H9 (cell line): ENCODE results near the gene LRP10. TPM values are rescaled to one million over a fixed set of nuclear protein-coding genes. Genes with fewer than 3 reads are reported as not detected.

Source experiments
- DNase-seq: peaks from one replicate; pipeline ENCODE4 v3.0.0-alpha.2; 2017
- H2AFZ ChIP-seq: one replicate; pipeline ENCODE4 v1.6.1; 2013; ENCODE audit warnings: mild to moderate bottlenecking, low read length, control low read depth, moderate library complexity
- H2AK5ac ChIP-seq: 2 replicates; pipeline ENCODE4 v1.6.1; 2013; ENCODE audit warnings: low read length, control low read depth, mixed read lengths; ENCODE audit not compliant: insufficient read length
- H2BK120ac ChIP-seq: one replicate; pipeline ENCODE4 v1.6.1; 2013; ENCODE audit warnings: low read depth, mild to moderate bottlenecking, low read length, control low read depth, inconsistent platforms; ENCODE audit not compliant: poor library complexity, severe bottlenecking
- H2BK12ac ChIP-seq: 2 replicates; pipeline ENCODE4 v1.6.1; 2013; ENCODE audit warnings: low read length, control low read depth, mixed read lengths, low read depth; ENCODE audit not compliant: insufficient read length
- H2BK15ac ChIP-seq: 2 replicates; pipeline ENCODE4 v1.6.1; 2013; ENCODE audit warnings: low read depth, low read length, control low read depth
- H2BK20ac ChIP-seq: one replicate; pipeline ENCODE4 v1.6.1; 2013; ENCODE audit warnings: low read depth, mild to moderate bottlenecking, low read length, control low read depth, inconsistent platforms; ENCODE audit not compliant: poor library complexity, severe bottlenecking
- H2BK5ac ChIP-seq: 2 replicates; pipeline ENCODE4 v1.6.1; 2013; ENCODE audit warnings: low read length, control low read depth, mixed read lengths; ENCODE audit not compliant: insufficient read length
- H3K14ac ChIP-seq: 2 replicates; pipeline ENCODE4 v1.6.1; 2013; ENCODE audit warnings: low read length, control low read depth; ENCODE audit not compliant: insufficient read depth
- H3K18ac ChIP-seq: 2 replicates; pipeline ENCODE4 v1.6.1; 2013; ENCODE audit warnings: low read depth, mild to moderate bottlenecking, mixed read lengths, low read length, control low read depth; ENCODE audit not compliant: insufficient read length
- H3K23ac ChIP-seq: 2 replicates; pipeline ENCODE4 v1.6.1; 2013; ENCODE audit warnings: low read length, control low read depth, mixed read lengths, low read depth; ENCODE audit not compliant: insufficient read length
- H3K23me2 ChIP-seq: 2 replicates; pipeline ENCODE4 v1.6.1; 2013; ENCODE audit warnings: low read depth, mild to moderate bottlenecking, mixed read lengths, low read length, control low read depth; ENCODE audit not compliant: insufficient read length, poor library complexity, severe bottlenecking
- H3K27ac ChIP-seq: 2 replicates; pipeline ENCODE4 v1.5.1; 2013; ENCODE audit warnings: low read length, control low read depth, mixed read lengths, low read depth; ENCODE audit not compliant: insufficient read length
- H3K27me3 ChIP-seq: 2 replicates; pipeline ENCODE4 v1.6.1; 2013; ENCODE audit warnings: low read length, control low read depth, inconsistent platforms; ENCODE audit not compliant: insufficient read depth
- H3K4ac ChIP-seq: 2 replicates; pipeline ENCODE4 v1.6.1; 2013; ENCODE audit warnings: low read depth, mild to moderate bottlenecking, control low read depth, inconsistent platforms, low read length, moderate library complexity
- H3K4me1 ChIP-seq: 2 replicates; pipeline ENCODE4 v1.6.1; 2013; ENCODE audit warnings: low read length, control low read depth, inconsistent platforms; ENCODE audit not compliant: insufficient read depth
- H3K4me2 ChIP-seq: 2 replicates; pipeline ENCODE4 v1.6.1; 2013; ENCODE audit warnings: low read length, control low read depth, mixed read lengths; ENCODE audit not compliant: insufficient read length, insufficient read depth
- H3K56ac ChIP-seq: 2 replicates; pipeline ENCODE4 v1.6.1; 2013; ENCODE audit warnings: low read depth, mild to moderate bottlenecking, mixed read lengths, low read length, control low read depth; ENCODE audit not compliant: insufficient read length
- H3K79me1 ChIP-seq: 2 replicates; pipeline ENCODE4 v1.6.1; 2013; ENCODE audit warnings: low read depth, mild to moderate bottlenecking, moderate library complexity, low read length, control low read depth, inconsistent platforms; ENCODE audit not compliant: insufficient read depth, poor library complexity, severe bottlenecking
- H3K79me2 ChIP-seq: 2 replicates; pipeline ENCODE4 v1.6.1; 2013; ENCODE audit warnings: low read length, control low read depth, inconsistent platforms; ENCODE audit not compliant: insufficient read depth
- H3K9ac ChIP-seq: 2 replicates; pipeline ENCODE4 v1.6.1; 2013; ENCODE audit warnings: low read length, control low read depth, mixed read lengths; ENCODE audit not compliant: insufficient read length; ENCODE audit errors: extremely low read depth
- H3K9me3 ChIP-seq: one replicate; pipeline ENCODE4 v1.6.1; 2013; ENCODE audit warnings: low read depth, low read length, inconsistent platforms; ENCODE audit not compliant: control insufficient read depth
- H3T11ph ChIP-seq: one replicate; pipeline ENCODE4 v1.6.1; 2013; ENCODE audit warnings: mild to moderate bottlenecking, low read length, control low read depth, inconsistent platforms
- H4K20me1 ChIP-seq: one replicate; pipeline ENCODE4 v1.6.1; 2013; ENCODE audit not compliant: control insufficient read depth, insufficient read length, insufficient read depth
- H4K5ac ChIP-seq: 2 replicates; pipeline ENCODE4 v1.6.1; 2013; ENCODE audit warnings: low read depth, mild to moderate bottlenecking, mixed read lengths, low read length, control low read depth; ENCODE audit not compliant: insufficient read length
- H4K8ac ChIP-seq: replicated peaks from 2 replicates; pipeline ENCODE4 v1.6.1; 2013; ENCODE audit warnings: low read length, control low read depth, mixed read lengths, low read depth; ENCODE audit not compliant: insufficient read length
- H4K91ac ChIP-seq: 2 replicates; pipeline ENCODE4 v1.6.1; 2013; ENCODE audit warnings: low read depth, mild to moderate bottlenecking, moderate library complexity, mixed read lengths, low read length, control low read depth; ENCODE audit not compliant: insufficient read length
- H3K27ac Mint-ChIP-seq, 3 experiments: 2 replicates in 2 of 3; 3 replicates in 1 of 3; pipeline ENCODE4 v1.8.0; 2020 to 2021; ENCODE audit warnings: mixed read lengths in 3 of 3, mild to moderate bottlenecking in 1 of 3, moderate library complexity in 1 of 3
- H3K27me3 Mint-ChIP-seq: 2 replicates; pipeline ENCODE4 v1.8.0; 2021; ENCODE audit warnings: low read depth, mild to moderate bottlenecking, moderate library complexity, mixed read lengths
- H3K36me3 Mint-ChIP-seq, 3 experiments: 2 replicates in 2 of 3; 3 replicates in 1 of 3; pipeline ENCODE4 v1.8.0; 2020 to 2021; ENCODE audit warnings: low read depth in 3 of 3, mixed read lengths in 3 of 3; ENCODE audit not compliant: insufficient read depth in 1 of 3
- H3K4me1 Mint-ChIP-seq, 2 experiments: 2 replicates each; pipeline ENCODE4 v1.8.0; 2020; ENCODE audit warnings: mixed read lengths in 2 of 2
- H3K4me3 Mint-ChIP-seq, 2 experiments: 2 replicates in 1 of 2; 3 replicates in 1 of 2; pipeline ENCODE4 v1.8.0; 2020 to 2021; ENCODE audit warnings: mild to moderate bottlenecking in 2 of 2, mixed read lengths in 2 of 2, moderate library complexity in 1 of 2
- H3K9me3 Mint-ChIP-seq, 2 experiments: 2 replicates in 1 of 2; 3 replicates in 1 of 2; pipeline ENCODE4 v1.8.0; 2020; ENCODE audit warnings: mild to moderate bottlenecking in 2 of 2, mixed read lengths in 2 of 2, moderate library complexity in 1 of 2
- CTCF ChIP-seq: fragments of 200-600 bp; sonication (generic); conservative IDR thresholded peaks from 3 replicates; pipeline ENCODE4 v1.8.0; 2021; ENCODE audit warnings: antibody characterized with exemption, mild to moderate bottlenecking
- WGBS: extraction: QIAGEN DNeasy Blood & Tissue Kit; methylation state at CpG from one replicate; pipeline ENCODE4 v1.1.7; 2013; ENCODE audit warnings: missing lambda C conversion rate, low lambda C conversion rate, mixed read lengths; ENCODE audit not compliant: insufficient read length; ENCODE audit errors: extremely low coverage; 5-methylcytosine and 5-hydroxymethylcytosine counted together
- total RNA-seq: library from RNA; stranded (reverse); gene quantifications from 2 replicates; pipeline ENCODE4 v1.2.1, GENCODE V29; 2021

The LRP10 gene
- total RNA-seq, 1 experiment from 2014 or later: 13.3 TPM

DNA sequence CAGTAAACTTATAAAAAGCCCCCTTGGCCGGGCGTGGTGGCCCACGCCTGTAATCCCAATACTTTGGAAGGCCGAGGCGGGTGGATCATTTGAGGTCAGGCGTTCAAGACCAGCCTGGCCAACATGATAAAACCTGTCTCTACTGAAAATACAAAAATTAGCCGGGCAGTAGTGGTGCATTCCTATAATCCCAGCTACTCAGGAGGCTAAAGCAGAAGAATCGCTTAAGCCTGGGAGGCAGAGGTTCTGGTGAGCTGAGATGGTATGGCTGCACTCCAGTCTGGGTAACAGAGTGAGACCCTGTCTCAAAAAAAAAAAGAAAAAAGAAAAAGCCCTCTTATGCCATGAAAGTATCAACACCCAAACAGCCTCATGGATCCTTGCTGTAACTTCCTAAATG lies 54.0 kb downstream of the LRP10 start:
- Mint-ChIP-seq H3K4me3 (no peak overlapping the region), H3K27ac (no peak overlapping the region), H3K27me3 (no peaks in the 10 kb centered on the region), H3K4me1 (peaks cover 6 to 11% of the 10 kb centered on the region in 2 experiments), H3K36me3 (peaks cover 53 to 66% (median 66%) of the 10 kb centered on the region in 3 experiments), H3K9me3 (no peaks in the 10 kb centered on the region)
- Histone ChIP-seq H3K18ac (no peak overlapping the region), H4K91ac (no peak overlapping the region), H2AK5ac (no peak overlapping the region), H3K23ac (no peak overlapping the region), H2BK20ac (no peak overlapping the region), H3T11ph (no peak overlapping the region), H3K27me3 (no peaks in the 10 kb centered on the region), H2AFZ (no peak overlapping the region), H3K14ac (no peak overlapping the region), H3K4ac (no peak overlapping the region), H2BK12ac (no peak overlapping the region), H3K79me2 (peaks cover 5% of the 10 kb centered on the region), H4K5ac (no peak overlapping the region), H3K23me2 (peaks cover 12% of the 10 kb centered on the region), H3K4me1 (peaks cover 3% of the 10 kb centered on the region), H2BK120ac (no peak overlapping the region), H3K9ac (no peak overlapping the region), H3K56ac (no peak overlapping the region), H3K4me2 (no peak overlapping the region), H3K27ac (no peak overlapping the region), H3K79me1 (no peaks in the 10 kb centered on the region), H3K9me3 (no peaks in the 10 kb centered on the region), H4K8ac (no peak overlapping the region), H2BK5ac (no peak overlapping the region), H2BK15ac (no peak overlapping the region), H4K20me1 (no peaks in the 10 kb centered on the region)
- TF ChIP-seq CTCF: no peak
- no CpG with 5 or more reads among the region's 8 CpGs for WGBS
- no peak for DNase-seq
